Measurements from ENCODE around the gene ERGIC2.

ERGIC2 gene

DNA sequence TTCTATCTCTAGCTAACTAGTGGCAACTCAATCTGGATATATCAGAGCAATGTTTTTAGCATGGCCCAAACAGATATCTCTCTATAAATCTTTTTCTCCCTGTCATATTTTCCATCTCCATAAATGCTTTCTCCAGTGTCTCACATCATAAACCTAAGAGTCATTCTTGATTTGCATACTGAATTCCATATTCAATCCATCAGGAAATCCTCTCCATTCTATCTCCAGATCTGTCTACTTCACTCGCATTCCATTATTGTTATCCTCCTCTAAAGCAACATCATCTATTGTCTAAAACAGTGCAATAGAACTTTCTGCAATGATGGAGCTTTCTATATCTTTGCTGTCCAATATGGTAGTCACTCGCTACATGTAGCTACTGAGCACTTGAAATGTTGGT is 45.5 kb upstream of the ERGIC2 start:
- TF ChIP-seq, protein P1, sequence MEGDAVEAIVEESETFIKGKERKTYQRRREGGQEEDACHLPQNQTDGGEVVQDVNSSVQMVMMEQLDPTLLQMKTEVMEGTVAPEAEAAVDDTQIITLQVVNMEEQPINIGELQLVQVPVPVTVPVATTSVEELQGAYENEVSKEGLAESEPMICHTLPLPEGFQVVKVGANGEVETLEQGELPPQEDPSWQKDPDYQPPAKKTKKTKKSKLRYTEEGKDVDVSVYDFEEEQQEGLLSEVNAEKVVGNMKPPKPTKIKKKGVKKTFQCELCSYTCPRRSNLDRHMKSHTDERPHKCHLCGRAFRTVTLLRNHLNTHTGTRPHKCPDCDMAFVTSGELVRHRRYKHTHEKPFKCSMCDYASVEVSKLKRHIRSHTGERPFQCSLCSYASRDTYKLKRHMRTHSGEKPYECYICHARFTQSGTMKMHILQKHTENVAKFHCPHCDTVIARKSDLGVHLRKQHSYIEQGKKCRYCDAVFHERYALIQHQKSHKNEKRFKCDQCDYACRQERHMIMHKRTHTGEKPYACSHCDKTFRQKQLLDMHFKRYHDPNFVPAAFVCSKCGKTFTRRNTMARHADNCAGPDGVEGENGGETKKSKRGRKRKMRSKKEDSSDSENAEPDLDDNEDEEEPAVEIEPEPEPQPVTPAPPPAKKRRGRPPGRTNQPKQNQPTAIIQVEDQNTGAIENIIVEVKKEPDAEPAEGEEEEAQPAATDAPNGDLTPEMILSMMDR (IDR thresholded peaks at IDR 0.05; ENCODE audit: insufficient read depth, low read length, poor library complexity, severe bottlenecking) = no peak
- Histone ChIP-seq H3K4me3 (replicated peaks; ENCODE audit: low read depth, low read length) (no peak overlapping the region), H3K36me3 (ENCODE audit: control insufficient read depth, insufficient read depth, low read length) (no peaks in the 10 kb centered on the region), H3K27me3 (replicated peaks; ENCODE audit: control insufficient read depth, insufficient read depth, low read length) (no peaks in the 10 kb centered on the region)
- no peak for DNase-seq (ENCODE audit: extremely low read depth, insufficient read length)

DNA sequence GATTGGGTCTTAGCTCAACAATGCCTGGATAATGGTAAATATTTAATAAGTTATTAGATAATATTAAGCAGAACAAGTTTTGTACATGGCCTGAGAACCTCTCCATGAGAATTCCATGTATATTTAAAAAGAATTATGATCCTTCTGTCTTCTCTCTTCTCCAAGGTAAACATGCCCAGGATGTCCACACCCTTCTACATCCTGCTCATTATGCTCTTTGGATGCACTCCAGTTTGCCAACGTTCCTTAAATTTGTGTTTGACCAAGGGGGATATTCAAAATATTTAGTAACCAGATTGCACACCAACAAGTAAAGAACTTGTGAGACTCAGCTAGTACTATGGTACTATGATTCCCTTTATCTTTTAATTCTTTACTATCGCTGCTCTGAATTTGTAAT is 44.8 kb upstream of the ERGIC2 start:
- no peak overlapping the region for H3K4me3 ChIP-seq (replicated peaks; ENCODE audit: low read depth, low read length)
- H3K36me3 ChIP-seq (ENCODE audit: control insufficient read depth, insufficient read depth, low read length) = no peaks in the 10 kb centered on the region
- TF ChIP-seq, protein P1 (IDR thresholded peaks at IDR 0.05; ENCODE audit: insufficient read depth, low read length, poor library complexity, severe bottlenecking) = no peak
- no peak for DNase-seq (ENCODE audit: extremely low read depth, insufficient read length)
- H3K27me3 ChIP-seq (replicated peaks; ENCODE audit: control insufficient read depth, insufficient read depth, low read length) = no peaks in the 10 kb centered on the region; the same call in 1 of the 2 replicates

DNA sequence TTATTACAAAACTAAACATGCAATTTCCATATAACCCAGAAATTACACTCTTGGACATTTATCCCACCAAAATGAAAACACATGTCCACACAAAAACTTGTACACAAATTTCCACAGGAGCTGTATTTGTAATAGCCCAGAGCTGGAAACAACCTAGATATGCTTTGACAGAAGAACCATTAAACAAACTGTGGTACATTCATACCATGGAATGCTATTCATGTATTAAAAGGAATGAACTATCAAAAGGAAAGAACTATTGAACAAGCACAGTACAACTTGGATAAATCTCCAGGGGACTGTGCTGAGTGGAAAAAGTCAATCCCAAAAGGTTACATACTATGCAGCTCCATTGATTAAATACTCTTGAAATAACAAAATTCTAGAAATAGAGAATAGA is 35.8 kb upstream of the ERGIC2 start:
- Histone ChIP-seq H3K4me3 (replicated peaks; ENCODE audit: low read depth, low read length) (no peak overlapping the region), H3K36me3 (ENCODE audit: control insufficient read depth, insufficient read depth, low read length) (no peaks in the 10 kb centered on the region), H3K27me3 (replicated peaks; ENCODE audit: control insufficient read depth, insufficient read depth, low read length) (no peaks in the 10 kb centered on the region; the same call in 1 of the 2 replicates)
- TF ChIP-seq, protein P1 (IDR thresholded peaks at IDR 0.05; ENCODE audit: insufficient read depth, low read length, poor library complexity, severe bottlenecking) = no peak
- no peak for DNase-seq (ENCODE audit: extremely low read depth, insufficient read length)

DNA sequence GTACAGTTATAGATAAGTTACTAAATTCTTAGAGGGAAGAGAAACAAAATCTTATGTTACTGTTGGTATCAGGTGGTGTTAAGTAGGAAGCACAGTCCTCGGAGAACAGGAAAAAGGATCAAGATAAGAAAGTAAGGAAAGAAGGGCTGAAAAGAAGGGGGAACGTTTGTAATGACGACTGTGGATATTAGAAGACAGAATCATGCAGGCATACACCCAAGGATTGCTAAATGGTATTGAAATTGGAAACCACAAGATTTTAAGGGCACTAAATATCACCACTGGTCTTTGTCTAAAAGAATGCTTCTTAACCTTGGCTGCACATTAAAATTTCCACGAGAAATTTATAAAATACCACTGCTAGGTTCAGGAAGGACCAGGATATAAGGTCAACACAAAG is 34.1 kb upstream of the ERGIC2 start:
- Histone ChIP-seq H3K27me3 (replicated peaks; ENCODE audit: control insufficient read depth, insufficient read depth, low read length) (no peaks in the 10 kb centered on the region), H3K36me3 (ENCODE audit: control insufficient read depth, insufficient read depth, low read length) (no peaks in the 10 kb centered on the region), H3K4me3 (replicated peaks; ENCODE audit: low read depth, low read length) (no peak overlapping the region)
- TF ChIP-seq, protein P1 (IDR thresholded peaks at IDR 0.05; ENCODE audit: insufficient read depth, low read length, poor library complexity, severe bottlenecking) = no peak
- no peak for DNase-seq (ENCODE audit: extremely low read depth, insufficient read length)

DNA sequence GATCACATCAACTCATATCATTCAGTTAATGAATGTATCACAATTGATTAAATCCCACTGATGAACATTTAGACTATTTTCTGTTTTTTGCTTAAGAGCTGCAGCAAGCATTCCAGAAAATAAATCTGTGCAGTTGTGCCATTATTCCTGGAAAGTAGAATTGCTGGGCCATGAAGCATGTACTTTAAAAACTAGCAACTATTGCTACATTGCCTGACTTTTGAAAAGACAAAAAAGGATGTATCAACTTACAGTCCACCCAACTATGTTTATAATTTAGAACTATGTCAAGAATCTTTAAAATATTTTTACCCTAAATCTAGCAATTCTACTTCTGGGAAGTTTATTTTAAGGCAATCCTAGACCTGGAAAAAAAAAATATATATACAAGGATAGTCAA is 33.4 kb upstream of the ERGIC2 start:
- Histone ChIP-seq H3K36me3 (ENCODE audit: control insufficient read depth, insufficient read depth, low read length) (no peaks in the 10 kb centered on the region), H3K4me3 (replicated peaks; ENCODE audit: low read depth, low read length) (no peak overlapping the region), H3K27me3 (replicated peaks; ENCODE audit: control insufficient read depth, insufficient read depth, low read length) (no peaks in the 10 kb centered on the region)
- TF ChIP-seq, protein P1 (IDR thresholded peaks at IDR 0.05; ENCODE audit: insufficient read depth, low read length, poor library complexity, severe bottlenecking) = no peak
- no peak for DNase-seq (ENCODE audit: extremely low read depth, insufficient read length)

DNA sequence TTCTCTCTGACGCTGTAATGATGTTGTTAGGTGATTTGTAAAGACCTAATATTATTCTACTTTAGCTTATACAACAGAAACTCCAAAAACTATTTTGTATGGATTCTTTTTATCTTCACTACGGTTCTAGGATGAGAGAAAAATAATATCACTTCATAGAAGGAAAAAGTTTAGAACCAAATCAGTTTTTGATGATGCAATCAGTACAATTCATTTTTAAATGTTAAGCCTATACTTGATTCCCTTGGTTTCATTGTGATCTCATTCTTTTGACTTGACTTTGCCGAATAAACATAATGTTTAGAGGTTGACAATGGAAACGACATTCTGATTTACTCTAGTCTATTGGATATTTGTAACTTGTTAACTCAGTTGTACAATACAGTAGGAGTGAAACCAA is 24.6 kb upstream of the ERGIC2 start:
- TF ChIP-seq, protein P1 (IDR thresholded peaks at IDR 0.05; ENCODE audit: insufficient read depth, low read length, poor library complexity, severe bottlenecking) = no peak
- Histone ChIP-seq H3K27me3 (replicated peaks; ENCODE audit: control insufficient read depth, insufficient read depth, low read length) (no peaks in the 10 kb centered on the region), H3K36me3 (ENCODE audit: control insufficient read depth, insufficient read depth, low read length) (no peaks in the 10 kb centered on the region), H3K4me3 (replicated peaks; ENCODE audit: low read depth, low read length) (no peak overlapping the region)
- no peak for DNase-seq (ENCODE audit: extremely low read depth, insufficient read length)
